Right ventricle myocardium superior (tissue), 1 donor: ENCODE measurements around the gene APOBEC3H. TPM values are rescaled to one million over a fixed set of nuclear protein-coding genes. Genes with fewer than 3 reads are reported as not detected.
A peak's percentile ranks its signal among the peaks of the same experiment; 100 is the strongest.

ENCODE experiments used
- ATAC-seq: fragments of 200-7000 bp; cut with Tn5 transposase; one replicate; pipeline ENCODE4 v1.9.1; 2020; ENCODE audit warnings: mild to moderate bottlenecking; ENCODE audit not compliant: poor library complexity
- DNase-seq: peaks from one replicate; pipeline ENCODE4 v3.0.0-alpha.2; 2020
- intact Hi-C: fragments of 100-400 bp; cut with DNase I; formaldehyde crosslinking; loops from one replicate; pipeline ENCODE4 v1.11.2; 2022
- total RNA-seq: library from RNA; stranded (reverse); fragmentation: NEBNext Ultra II Directional; extraction: Animal tissue kit (Norgen Biotek cat#: 25700); gene quantifications from one replicate; pipeline ENCODE4 v1.2.1, GENCODE V29; 2021
- donor health status: DM: no; HTN: yes; CAD: no; lungs with severe emphysema.

The APOBEC3H gene
- total RNA-seq, 1 donor from 2014 or later, result not detected

- ATAC-seq (no peak), DNase-seq (no peak)
- intact Hi-C loops, result no loop called here
These were observed 33.2 kb downstream of the APOBEC3H start for GRCh38 chr22:39130152-39130704.

- ATAC-seq, result peak; percentile 16
These were observed 34.1 kb downstream of the APOBEC3H start for GRCh38 chr22:39130892-39131855.

GRCh38 chr22:39132281-39132680 lies 35.2 kb downstream of the APOBEC3H start:
- DNase-seq, result no peak
- no peak for ATAC-seq
- intact Hi-C loops, result no loop called here

More at GRCh38 chr22:39130892-39131855, 34.1 kb downstream of the APOBEC3H start:
- peak; percentile 38 for DNase-seq
- intact Hi-C loops, result no loop called here

- intact Hi-C loops, result no loop called here
- ATAC-seq (no peak), DNase-seq (no peak)
These were observed 36.0 kb downstream of the APOBEC3H start for GRCh38 chr22:39132871-39133524.

- intact Hi-C loops, result no loop called here
- ATAC-seq (no peak), DNase-seq (no peak)
These were observed 36.8 kb downstream of the APOBEC3H start for GRCh38 chr22:39133871-39134270.

GRCh38 chr22:39134366-39135091 lies 37.5 kb downstream of the APOBEC3H start:
- ATAC-seq, result peak; percentile 13
- DNase-seq, result no peak
- intact Hi-C loops, result no loop called here

- intact Hi-C loops, result no loop called here
- DNase-seq (peak; percentile 75), ATAC-seq (peak; percentile 75)
These were observed 38.2 kb downstream of the APOBEC3H start for GRCh38 chr22:39135092-39135896.

GRCh38 chr22:39136317-39136716 lies 39.3 kb downstream of the APOBEC3H start:
- DNase-seq (no peak), ATAC-seq (no peak)
- intact Hi-C loops, result no loop called here

- DNase-seq (no peak), ATAC-seq (no peak)
- intact Hi-C loops, result no loop called here
These were observed 41.4 kb downstream of the APOBEC3H start for GRCh38 chr22:39138357-39138997.

- ATAC-seq (no peak), DNase-seq (no peak)
- intact Hi-C loops, result no loop called here
These were observed 42.9 kb downstream of the APOBEC3H start for GRCh38 chr22:39139933-39140332.

- intact Hi-C loops, result no loop called here
- no peak for ATAC-seq
- DNase-seq, result peak; percentile 36
These were observed 45.1 kb downstream of the APOBEC3H start for GRCh38 chr22:39142088-39142680.

GRCh38 chr22:39144101-39144767 lies 47.2 kb downstream of the APOBEC3H start:
- ATAC-seq (no peak), DNase-seq (no peak)

GRCh38 chr22:39146256-39147101 lies 49.4 kb downstream of the APOBEC3H start:
- intact Hi-C loops, result no loop called here
- ATAC-seq (no peak), DNase-seq (no peak)

More at GRCh38 chr22:39144101-39144767, 47.2 kb downstream of the APOBEC3H start:
- intact Hi-C loops, result no loop called here

- ATAC-seq (no peak), DNase-seq (no peak)
- intact Hi-C loops, result no loop called here
These were observed 50.4 kb downstream of the APOBEC3H start for GRCh38 chr22:39147335-39148025.

- DNase-seq, result no peak
- no peak for ATAC-seq
- intact Hi-C loops, result no loop called here
These were observed 51.1 kb downstream of the APOBEC3H start for GRCh38 chr22:39148026-39148726.
